IMR-90 (cell line): ENCODE data around the gene RAB23. TPM values are rescaled to one million over a fixed set of nuclear protein-coding genes. Genes with fewer than 3 reads are reported as not detected.

ENCODE experiments used
- ATAC-seq: fragments of 200-7000 bp; cut with Tn5 transposase; 2 replicates; pipeline ENCODE4 v1.9.1; 2020; ENCODE audit warnings: low read depth, mild to moderate bottlenecking, moderate library complexity
- BruUV-seq: library from RNA; stranded (reverse); fragments of 400-500 nt; replicated peaks from 2 replicates; lab custom pipeline; 2021; lab: Mats Ljungman, UMichigan
- CTCF ChIA-PET: fragments of 300-600 bp; formaldehyde crosslinking; extraction: SDS; loops from one replicate; lab custom pipeline; 2021; ENCODE audit warnings: antibody characterized with exemption; lab: Yijun Ruan, JAX
- POLR2A ChIA-PET: fragments of 300-600 bp; sonication (Branson Sonifier 250); formaldehyde crosslinking; loops from one replicate; lab custom pipeline; 2022; ENCODE audit warnings: antibody characterized with exemption; ENCODE audit not compliant: unreplicated experiment; lab: Charles Lee
- DNase-seq: peaks from one replicate; pipeline ENCODE4 v3.0.0; 2013
- H2AFZ ChIP-seq: replicated peaks from 2 replicates; pipeline ENCODE3; 2013; ENCODE audit warnings: low read length, mild to moderate bottlenecking; ENCODE audit not compliant: poor library complexity
- H2AK5ac ChIP-seq: 2 replicates; pipeline ENCODE4 v1.6.1; 2013; ENCODE audit warnings: low read depth, low read length, inconsistent platforms
- H2AK9ac ChIP-seq: replicated peaks from 2 replicates; pipeline ENCODE3; 2013; ENCODE audit warnings: mild to moderate bottlenecking, low read depth, low read length, moderate library complexity; ENCODE audit not compliant: poor library complexity
- H2BK120ac ChIP-seq: 2 replicates; pipeline ENCODE4 v1.6.1; 2013; ENCODE audit warnings: low read depth, low read length, inconsistent platforms
- H2BK15ac ChIP-seq: 3 replicates; pipeline ENCODE4 v1.6.1; 2013; ENCODE audit warnings: low read depth, low read length, inconsistent platforms
- H2BK20ac ChIP-seq: 2 replicates; pipeline ENCODE4 v1.6.1; 2013; ENCODE audit warnings: low read depth, mild to moderate bottlenecking, inconsistent platforms, low read length, moderate library complexity
- H2BK5ac ChIP-seq: 2 replicates; pipeline ENCODE4 v1.6.1; 2013; ENCODE audit warnings: mild to moderate bottlenecking, low read depth, low read length, inconsistent platforms; ENCODE audit not compliant: poor library complexity, severe bottlenecking
- H3K14ac ChIP-seq: replicated peaks from 2 replicates; pipeline ENCODE4 v1.6.1; 2013; ENCODE audit warnings: low read depth, low read length, inconsistent platforms
- H3K18ac ChIP-seq: 2 replicates; pipeline ENCODE4 v1.6.1; 2013; ENCODE audit warnings: low read depth, low read length, control low read depth
- H3K23ac ChIP-seq: 2 replicates; pipeline ENCODE4 v1.6.1; 2013; ENCODE audit warnings: low read depth, low read length, inconsistent platforms
- H3K27ac ChIP-seq: 2 replicates; pipeline ENCODE4 v1.5.1; 2013; ENCODE audit warnings: mild to moderate bottlenecking, control low read depth, low read length; ENCODE audit not compliant: insufficient read depth
- H3K27me3 ChIP-seq: 2 replicates; pipeline ENCODE4 v1.6.1; 2013; ENCODE audit warnings: low read length; ENCODE audit not compliant: control insufficient read depth, insufficient read depth
- H3K36me3 ChIP-seq: 2 replicates; pipeline ENCODE4 v1.6.1; 2013; ENCODE audit warnings: low read length, mixed read lengths; ENCODE audit not compliant: control insufficient read depth, insufficient read depth
- H3K4ac ChIP-seq: 2 replicates; pipeline ENCODE4 v1.6.1; 2013; ENCODE audit warnings: low read depth, low read length, inconsistent platforms
- H3K4me1 ChIP-seq: 2 replicates; pipeline ENCODE4 v1.6.1; 2013; ENCODE audit warnings: low read length, mixed read lengths; ENCODE audit not compliant: control insufficient read depth, insufficient read depth
- H3K4me2 ChIP-seq: 2 replicates; pipeline ENCODE4 v1.6.1; 2013; ENCODE audit warnings: low read depth, mild to moderate bottlenecking, control low read depth, low read length, moderate library complexity
- H3K4me3 ChIP-seq: 2 replicates; pipeline ENCODE4 v1.5.1; 2013; ENCODE audit warnings: low read depth, mild to moderate bottlenecking, control low read depth, low read length, moderate library complexity; ENCODE audit not compliant: insufficient read depth
- H3K56ac ChIP-seq: 2 replicates; pipeline ENCODE4 v1.6.1; 2013; ENCODE audit warnings: low read length, inconsistent platforms; ENCODE audit not compliant: insufficient read depth; ENCODE audit errors: extremely low read depth
- H3K79me1 ChIP-seq, 2 experiments: 2 replicates each; pipeline ENCODE4 v1.6.1; 2013; ENCODE audit warnings: low read length in 2 of 2, inconsistent platforms in 1 of 2, low read depth in 1 of 2
- H3K9ac ChIP-seq: 2 replicates; pipeline ENCODE4 v1.6.1; 2013; ENCODE audit warnings: low read depth, low read length, control low read depth
- H3K9me1 ChIP-seq: 2 replicates; pipeline ENCODE4 v1.6.1; 2013; ENCODE audit warnings: low read length, inconsistent platforms; ENCODE audit not compliant: insufficient read depth
- H3K9me3 ChIP-seq: 2 replicates; pipeline ENCODE4 v1.6.1; 2013; ENCODE audit warnings: low read length; ENCODE audit not compliant: control insufficient read depth, insufficient read depth
- H4K20me1 ChIP-seq: 2 replicates; pipeline ENCODE4 v1.6.1; 2013; ENCODE audit warnings: low read length, inconsistent platforms; ENCODE audit not compliant: insufficient read depth
- H4K5ac ChIP-seq: 2 replicates; pipeline ENCODE4 v1.6.1; 2013; ENCODE audit warnings: mild to moderate bottlenecking, low read depth, low read length, control low read depth
- H4K8ac ChIP-seq, 2 experiments: 2 replicates each; pipeline ENCODE4 v1.6.1; 2013; ENCODE audit warnings: low read depth in 2 of 2, low read length in 2 of 2, control low read depth in 1 of 2, inconsistent platforms in 1 of 2
- H4K91ac ChIP-seq: 2 replicates; pipeline ENCODE4 v1.6.1; 2013; ENCODE audit warnings: low read depth, low read length, inconsistent platforms; ENCODE audit not compliant: insufficient read depth
- CHD1 ChIP-seq: IDR thresholded peaks from 2 replicates; pipeline ENCODE4 v1.6.1; 2012; ENCODE audit warnings: low read depth, low read length, improper control_type of control experiment
- CTCF ChIP-seq: conservative IDR thresholded peaks from 2 replicates; pipeline ENCODE4 v1.5.1; 2012; ENCODE audit warnings: mild to moderate bottlenecking, low read depth, low read length, improper control_type of control experiment
- FOS ChIP-seq: fragments of 150-350 bp; IDR thresholded peaks from 2 replicates; pipeline ENCODE4 v1.6.1; 2016; ENCODE audit warnings: low read depth, low read length
- MAZ ChIP-seq: IDR thresholded peaks from 2 replicates; pipeline ENCODE4 v1.6.1; 2012; ENCODE audit warnings: low read depth, mild to moderate bottlenecking, low read length, improper control_type of control experiment, moderate library complexity, borderline replicate concordance
- MXI1 ChIP-seq: IDR thresholded peaks from 2 replicates; pipeline ENCODE4 v1.6.1; 2012; ENCODE audit warnings: low read depth, mild to moderate bottlenecking, low read length, moderate library complexity, borderline replicate concordance
- RAD21 ChIP-seq: IDR thresholded peaks from 2 replicates; pipeline ENCODE4 v1.6.1; 2012; ENCODE audit warnings: low read length, improper control_type of control experiment
- RCOR1 ChIP-seq: IDR thresholded peaks from 2 replicates; pipeline ENCODE4 v1.6.1; 2012; ENCODE audit warnings: mild to moderate bottlenecking, low read length, improper control_type of control experiment; ENCODE audit not compliant: insufficient replicate concordance
- USF2 ChIP-seq: fragments of 150-350 bp; IDR thresholded peaks from 2 replicates; pipeline ENCODE4 v1.6.1; 2017; ENCODE audit warnings: mild to moderate bottlenecking, antibody characterized with exemption, low read length, low read depth
- WGBS, 2 experiments: methylation state at CpG; one replicate each; pipeline versions ENCODE4 v1.1.5 to v1.1.7; 2013; ENCODE audit warnings: missing lambda C conversion rate in 2 of 2; ENCODE audit not compliant: insufficient read length in 1 of 2; ENCODE audit errors: extremely low coverage in 2 of 2; 5-methylcytosine and 5-hydroxymethylcytosine counted together
- dilution Hi-C: fragments of 300-500 bp; cut with HindIII; formaldehyde crosslinking; loops from one replicate; pipeline ENCODE4 v1.14.3; 2018; ENCODE audit warnings: low sequenced_read_pairs; ENCODE audit not compliant: unreplicated experiment
- in situ Hi-C: fragments of 300-500 bp; cut with MboI; formaldehyde crosslinking; loops from 3 replicates; pipeline ENCODE4 v1.14.3; 2019; ENCODE audit warnings: low sequenced_read_pairs, inconsistent platforms, mixed read lengths
- intact Hi-C: fragments of 100-400 bp; cut with micrococcal nuclease; formaldehyde crosslinking; loops from 2 replicates; pipeline ENCODE4 v1.10.0; 2022
- polyA plus RNA-seq, 3 experiments: library from polyadenylated mRNA; depleted of rRNA; stranded (reverse); fragments of >200 nt; gene quantifications; 2 replicates each; pipeline ENCODE4 v1.2.3, GENCODE V29; 2012; ENCODE audit warnings: low replicate concordance in 1 of 3
- total RNA-seq: library from RNA; depleted of rRNA; stranded (reverse); fragments of >200 nt; gene quantifications from 2 replicates; pipeline ENCODE4 v1.2.3, GENCODE V29; 2012
- TF ChIP-seq, protein P1 (sequence below): fragments of 150-350 bp; IDR thresholded peaks from 2 replicates; pipeline ENCODE4 v1.6.1; 2016; ENCODE audit warnings: low read depth, mild to moderate bottlenecking, low read length, moderate library complexity, borderline replicate concordance

The RAB23 gene
- total and polyA plus RNA-seq, 2 of the 4 experiments (the other 2 are of a cell fraction) = 10.8 to 13.3 TPM

GRCh38 chr6:57183336-57183735, 38.8 kb downstream of the RAB23 start (continued):
- TF ChIP-seq CTCF = no peak

DNA sequence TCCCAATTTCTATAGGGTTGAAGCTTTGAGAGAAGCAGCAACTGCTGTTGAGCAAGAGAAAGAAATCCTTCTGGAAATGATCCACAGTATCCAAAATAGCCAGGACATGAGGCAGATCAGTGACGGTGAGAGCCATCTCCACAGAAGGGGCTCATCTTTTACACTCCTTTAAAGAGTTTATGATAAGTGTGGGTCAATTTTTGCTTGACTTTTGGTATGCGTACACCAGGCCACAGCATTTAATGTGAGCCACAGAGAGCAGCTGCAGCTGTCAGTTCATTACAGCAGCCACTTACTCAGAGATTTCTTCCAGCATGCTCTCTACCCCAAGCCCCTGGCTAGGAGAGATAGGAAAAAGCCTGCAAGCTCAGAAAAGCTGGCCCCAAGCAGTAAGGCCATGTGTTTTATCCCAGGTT, 40.1 kb downstream of the RAB23 start:
- H3K27me3 ChIP-seq = no peaks in the 10 kb centered on the region
- no peak overlapping the region for H3K14ac ChIP-seq
- no TSS peak for BruUV-seq
- no peak overlapping the region for H2BK15ac ChIP-seq
- ATAC-seq (peak; percentile 65), DNase-seq (peak; percentile 83)
- peak overlapping the region; percentile 18 for H2BK5ac ChIP-seq
- H3K4me2 ChIP-seq = no peak overlapping the region
- H3K56ac ChIP-seq = no peak overlapping the region; the same call in 1 of the 2 replicates
- H3K23ac ChIP-seq = peak overlapping the region; percentile 9
- in situ Hi-C loops (loop anchor here (5.0 to 10.0 kb wide), 2 partner anchors 135 to 277 kb away; partner anchors contain the start of gene PRIM2), intact Hi-C loops (loop anchor here (2.0 kb wide), 1 partner anchor 135 kb away; the partner anchor contains the start of gene PRIM2), dilution Hi-C loops (no loop called here)
- H3K4me1 ChIP-seq = peaks cover 20% of the 10 kb centered on the region
- ChIA-PET POLR2A (no interaction called here), CTCF (no interaction called here)
- H3K4me3 ChIP-seq = no peak overlapping the region
- peak overlapping the region in 1 of 2 experiments; percentile 47; a peak in 1 of 4 replicates for H4K8ac ChIP-seq
- no peak overlapping the region for H2AFZ ChIP-seq
- peak overlapping the region; percentile 7 for H2AK9ac ChIP-seq
- H2AK5ac ChIP-seq = peak overlapping the region; percentile 10; the same call in 1 of the 2 replicates
- H4K20me1 ChIP-seq = peaks cover 44% of the 10 kb centered on the region
- no peak overlapping the region for H2BK20ac ChIP-seq
- no peak overlapping the region for H3K9ac ChIP-seq
- WGBS, 2 experiments = no CpG with 5 or more reads among the region's 2 CpGs
- no peaks in the 10 kb centered on the region for H3K9me3 ChIP-seq
- H3K27ac ChIP-seq = peak overlapping the region; percentile 50; the same call in 1 of the 2 replicates
- no peak overlapping the region for H4K5ac ChIP-seq
- no peak overlapping the region for H4K91ac ChIP-seq
- H3K79me1 ChIP-seq = peaks cover 10 to 52% of the 10 kb centered on the region in 2 experiments; a peak in 3 of 4 replicates
- H2BK120ac ChIP-seq = no peak overlapping the region
- peak overlapping the region; percentile 4; the same call in 1 of the 2 replicates for H3K4ac ChIP-seq
- peaks cover 29% of the 10 kb centered on the region for H3K36me3 ChIP-seq
- no peak overlapping the region for H3K18ac ChIP-seq
- peaks cover 13% of the 10 kb centered on the region; the same call in 1 of the 2 replicates for H3K9me1 ChIP-seq
- TF ChIP-seq FOS = no peak
- TF ChIP-seq, protein P1, sequence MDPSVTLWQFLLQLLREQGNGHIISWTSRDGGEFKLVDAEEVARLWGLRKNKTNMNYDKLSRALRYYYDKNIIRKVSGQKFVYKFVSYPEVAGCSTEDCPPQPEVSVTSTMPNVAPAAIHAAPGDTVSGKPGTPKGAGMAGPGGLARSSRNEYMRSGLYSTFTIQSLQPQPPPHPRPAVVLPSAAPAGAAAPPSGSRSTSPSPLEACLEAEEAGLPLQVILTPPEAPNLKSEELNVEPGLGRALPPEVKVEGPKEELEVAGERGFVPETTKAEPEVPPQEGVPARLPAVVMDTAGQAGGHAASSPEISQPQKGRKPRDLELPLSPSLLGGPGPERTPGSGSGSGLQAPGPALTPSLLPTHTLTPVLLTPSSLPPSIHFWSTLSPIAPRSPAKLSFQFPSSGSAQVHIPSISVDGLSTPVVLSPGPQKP = no peak
- TF ChIP-seq CHD1 = no peak
- TF ChIP-seq RCOR1 = no peak
- no peak for TF ChIP-seq RAD21
- no peak for TF ChIP-seq MAZ
- no peak for TF ChIP-seq USF2
- peak; percentile 43; the same call in 1 of the 2 replicates for TF ChIP-seq MXI1
- no peak for TF ChIP-seq CTCF
